Brain pericyte (primary cell): ENCODE data around the gene NLRC3.
"Not testable (repeated sequence)": the region's sequence is repeated elsewhere in the genome, so short reads cannot be mapped to it uniquely, and the experiment has no call there.

ENCODE experiments used
- DNase-seq: peaks from one replicate; pipeline ENCODE4 v3.0.0-alpha.2; 2012; ENCODE audit warnings: low read depth, low spot score

NLRC3 gene

GRCh38 chr16:3548859-3549258, 28.3 kb downstream of the NLRC3 start:
- DNase-seq = no peak

GRCh38 chr16:3548445-3548844, 28.8 kb downstream of the NLRC3 start:
- DNase-seq = no peak

GRCh38 chr16:3546986-3547682, 30.1 kb downstream of the NLRC3 start:
- no peak for DNase-seq

GRCh38 chr16:3542601-3543373, 34.4 kb downstream of the NLRC3 start:
- DNase-seq = no peak

GRCh38 chr16:3541527-3542155, 35.6 kb downstream of the NLRC3 start:
- no peak for DNase-seq

- no peak for DNase-seq
Measured at GRCh38 chr16:3538222-3538621, 39.0 kb downstream of the NLRC3 start.

GRCh38 chr16:3536851-3537250, 40.4 kb downstream of the NLRC3 start:
- DNase-seq = no peak

- no peak for DNase-seq
Measured at GRCh38 chr16:3536271-3536731, 40.9 kb downstream of the NLRC3 start.

- no peak for DNase-seq
Measured at GRCh38 chr16:3534126-3534525, 43.1 kb downstream of the NLRC3 start.

- no peak for DNase-seq
Measured at GRCh38 chr16:3532741-3533140, 44.5 kb downstream of the NLRC3 start.

GRCh38 chr16:3530371-3530914, 46.8 kb downstream of the NLRC3 start:
- DNase-seq = no peak

GRCh38 chr16:3529175-3529574, 48.0 kb downstream of the NLRC3 start:
- DNase-seq = no peak

GRCh38 chr16:3528406-3528805, 48.8 kb downstream of the NLRC3 start:
- DNase-seq = no peak

- DNase-seq = not testable (repeated sequence)
Measured at GRCh38 chr16:3527216-3527829, 49.9 kb downstream of the NLRC3 start.

GRCh38 chr16:3525951-3526350, 51.3 kb downstream of the NLRC3 start:
- DNase-seq = no peak

GRCh38 chr16:3523281-3523680, 53.9 kb downstream of the NLRC3 start:
- DNase-seq = no peak

GRCh38 chr16:3520841-3521240, 56.4 kb downstream of the NLRC3 start:
- DNase-seq = no peak

GRCh38 chr16:3520413-3520812, 56.8 kb downstream of the NLRC3 start:
- DNase-seq = no peak

GRCh38 chr16:3519581-3519980, 57.6 kb downstream of the NLRC3 start:
- no peak for DNase-seq

- DNase-seq = no peak
Measured at GRCh38 chr16:3518986-3519348, 58.2 kb downstream of the NLRC3 start.

- DNase-seq = no peak
Measured at GRCh38 chr16:3518292-3518985, 58.8 kb downstream of the NLRC3 start.
